Esophagus muscularis mucosa (tissue), 4 donors: ENCODE results near the gene XYLT1. TPM values are rescaled to one million over a fixed set of nuclear protein-coding genes. Genes with fewer than 3 reads are reported as not detected.
A peak's percentile ranks its signal among the peaks of the same experiment; 100 is the strongest.

ENCODE experiments used
- DNase-seq: peaks from one replicate; pipeline ENCODE4 v3.0.0-alpha.2; 2017; ENCODE audit errors: extremely low spot score
- H3K27ac ChIP-seq, 4 donors: fragments of 200-600 bp; sonication (generic); replicated peaks in 1 of 4; 1 replicate in 3 of 4; 2 replicates in 1 of 4; pipeline ENCODE4 v1.5.1; 2016 to 2019; ENCODE audit warnings: mild to moderate bottlenecking in 1 of 4
- H3K27me3 ChIP-seq, 4 donors: fragments of 200-600 bp; sonication (generic); one replicate each; pipeline versions ENCODE4 v1.5.1 to v1.6.0; 2016 to 2019
- H3K36me3 ChIP-seq, 4 donors: fragments of 200-600 bp; sonication (generic); one replicate each; pipeline ENCODE4 v1.5.1; 2016 to 2019
- H3K4me1 ChIP-seq, 4 donors: fragments of 200-600 bp; sonication (generic); one replicate each; pipeline ENCODE4 v1.5.1; 2016 to 2019
- H3K4me3 ChIP-seq, 4 donors: fragments of 200-600 bp; sonication (generic); 1 replicate in 2 of 4; 2 replicates in 2 of 4; pipeline ENCODE4 v1.5.1; 2016 to 2019; ENCODE audit warnings: mild to moderate bottlenecking in 4 of 4, moderate library complexity in 1 of 4
- H3K9me3 ChIP-seq, 4 donors: fragments of 200-600 bp; sonication (generic); 1 replicate in 3 of 4; 2 replicates in 1 of 4; pipeline ENCODE4 v1.5.1; 2016 to 2019
- CTCF ChIP-seq, 3 experiments: fragments of 200-600 bp in 2 of 3; fragments of 450-650 bp in 1 of 3; sonication (generic) in 2 of 3; IDR thresholded peaks; one replicate each; pipeline ENCODE4 v1.5.1; 2017 to 2019; ENCODE audit warnings: antibody characterized with exemption in 3 of 3, mild to moderate bottlenecking in 2 of 3, moderate library complexity in 1 of 3
- EP300 ChIP-seq: sonication (generic); formaldehyde crosslinking; IDR thresholded peaks from one replicate; pipeline ENCODE4 v1.6.1; 2017; ENCODE audit warnings: antibody characterized with exemption
- POLR2A ChIP-seq: fragments of 450-650 bp; IDR thresholded peaks from one replicate; pipeline ENCODE4 v1.6.1; 2017; ENCODE audit warnings: antibody characterized with exemption, moderate library complexity, mild to moderate bottlenecking, low read depth
- POLR2AphosphoS5 ChIP-seq, 2 donors: sonication (generic); formaldehyde crosslinking; IDR thresholded peaks; one replicate each; pipeline ENCODE4 v1.6.1; 2017; ENCODE audit warnings: antibody characterized with exemption in 2 of 2
- WGBS: methylation state at CpG from one replicate; pipeline ENCODE4 v1.1.5; 2018; 5-methylcytosine and 5-hydroxymethylcytosine counted together
- intact Hi-C: fragments of 100-400 bp; cut with DNase I; formaldehyde crosslinking; loops from one replicate; pipeline ENCODE4 v1.15.1; 2023
- total RNA-seq, 4 donors: library from RNA; depleted of rRNA; stranded (reverse); fragments of >200 nt; gene quantifications; one replicate each; pipeline versions ENCODE4 v1.1.0 to v1.2.1, GENCODE V29; 2016

The XYLT1 gene
- total RNA-seq, 4 donors from 2014 or later, result 25.2 to 57.1 (median 33.5) TPM

- no peak for DNase-seq
- WGBS, result 33% methylated on average over 11 of the region's 12 CpGs
- Histone ChIP-seq H3K27ac (peak overlapping the region in 1 of 4 donors; percentile 10), H3K27me3 (no peaks in the 10 kb centered on the region), H3K9me3 (no peaks in the 10 kb centered on the region), H3K4me3 (peak overlapping the region in 1 of 4 donors; percentile 8), H3K4me1 (peaks cover 11 to 31% (median 21%) of the 10 kb centered on the region in 4 donors), H3K36me3 (no peaks in the 10 kb centered on the region)
- no peak for TF ChIP-seq EP300
- TF ChIP-seq CTCF (IDR thresholded peaks at IDR 0.05), result no peak
- no peak for TF ChIP-seq POLR2A
- no peak for TF ChIP-seq POLR2AphosphoS5 (IDR thresholded peaks at IDR 0.05)
- intact Hi-C loops, result no loop called here
These were observed 10.7 kb downstream of the XYLT1 start for GRCh38 chr16:17459903-17460521.

GRCh38 chr16:17457997-17458396 is 12.8 kb downstream of the XYLT1 start:
- 74% methylated on average over 8 of the region's 8 CpGs for WGBS
- no peaks in the 10 kb centered on the region for H3K27me3 ChIP-seq
- no peak overlapping the region for H3K27ac ChIP-seq
- no peak for DNase-seq
- H3K4me3 ChIP-seq, result no peak overlapping the region
- H3K4me1 ChIP-seq, result peaks cover 11 to 45% (median 30%) of the 10 kb centered on the region in 4 donors
- TF ChIP-seq CTCF (IDR thresholded peaks at IDR 0.05), result no peak
- TF ChIP-seq POLR2A, result no peak
- no peak for TF ChIP-seq POLR2AphosphoS5 (IDR thresholded peaks at IDR 0.05)
- TF ChIP-seq EP300, result no peak
- no peaks in the 10 kb centered on the region for H3K9me3 ChIP-seq
- intact Hi-C loops, result no loop called here
- H3K36me3 ChIP-seq, result no peaks in the 10 kb centered on the region

- H3K36me3 ChIP-seq, result no peaks in the 10 kb centered on the region
- no peaks in the 10 kb centered on the region for H3K27me3 ChIP-seq
- no peak overlapping the region for H3K4me3 ChIP-seq
- H3K4me1 ChIP-seq, result peaks cover 11 to 47% (median 32%) of the 10 kb centered on the region in 4 donors
- TF ChIP-seq POLR2A, result no peak
- no peak for TF ChIP-seq CTCF (IDR thresholded peaks at IDR 0.05)
- TF ChIP-seq EP300, result no peak
- no peak for TF ChIP-seq POLR2AphosphoS5 (IDR thresholded peaks at IDR 0.05)
- DNase-seq, result no peak
- intact Hi-C loops, result no loop called here
- H3K27ac ChIP-seq, result no peak overlapping the region
- H3K9me3 ChIP-seq, result no peaks in the 10 kb centered on the region
- 65% methylated on average over 3 of the region's 3 CpGs for WGBS
These were observed 13.2 kb downstream of the XYLT1 start for GRCh38 chr16:17457513-17457912.

- Histone ChIP-seq H3K9me3 (no peaks in the 10 kb centered on the region), H3K27ac (no peak overlapping the region), H3K4me1 (peaks cover 1 to 21% (median 14%) of the 10 kb centered on the region in 4 donors), H3K36me3 (no peaks in the 10 kb centered on the region), H3K27me3 (no peaks in the 10 kb centered on the region), H3K4me3 (no peak overlapping the region)
- 77% methylated on average over 4 of the region's 4 CpGs for WGBS
- intact Hi-C loops, result no loop called here
- no peak for DNase-seq
- no peak for TF ChIP-seq POLR2A
- TF ChIP-seq EP300, result no peak
- no peak for TF ChIP-seq POLR2AphosphoS5 (IDR thresholded peaks at IDR 0.05)
- no peak for TF ChIP-seq CTCF (IDR thresholded peaks at IDR 0.05)
These were observed 16.5 kb downstream of the XYLT1 start for GRCh38 chr16:17454162-17454730.
